HepG2 (cell line): ENCODE results near the gene PTTG1. TPM values are rescaled to one million over a fixed set of nuclear protein-coding genes. Genes with fewer than 3 reads are reported as not detected.

Experiments
- BHLHE40 ChIP-seq: IDR thresholded peaks from 2 replicates; pipeline ENCODE4 v1.6.1; 2011; ENCODE audit warnings: low read length, improper control_type of control experiment
- FOXJ3 ChIP-seq: sonication (generic); formaldehyde crosslinking; IDR thresholded peaks from 2 replicates; pipeline ENCODE4 v1.4.0; 2020; ENCODE audit warnings: missing genetic modification reagents, mild to moderate bottlenecking, borderline replicate concordance
- GATA4 ChIP-seq: sonication (generic); IDR thresholded peaks from 2 replicates; pipeline ENCODE4 v1.6.1; 2016; ENCODE audit warnings: antibody characterized with exemption, low read depth, borderline replicate concordance
- HDAC6 ChIP-seq: fragments of 200-600 bp; sonication (generic); IDR thresholded peaks from 2 replicates; pipeline ENCODE4 v1.7.0; 2017; ENCODE audit warnings: mild to moderate bottlenecking, antibody characterized with exemption, low read length, low read depth
- PTBP1 ChIP-seq: fragments of 200-400 bp; formaldehyde crosslinking; IDR thresholded peaks from 2 replicates; pipeline ENCODE4 v1.6.1; 2018; ENCODE audit warnings: low read length, low read depth; ENCODE audit not compliant: poor library complexity, severe bottlenecking
- SP1 ChIP-seq, 2 experiments: fragments of 450-650 bp in 1 of 2; sonication (generic) in 1 of 2; formaldehyde crosslinking in 1 of 2; IDR thresholded peaks; 2 replicates each; pipeline versions ENCODE4 v1.4.0 to v1.6.1; 2016 to 2020; ENCODE audit warnings: missing genetic modification reagents in 1 of 2
- YEATS4 ChIP-seq: sonication (generic); formaldehyde crosslinking; IDR thresholded peaks from 2 replicates; pipeline ENCODE4 v1.4.0; 2020; ENCODE audit warnings: missing genetic modification reagents, borderline replicate concordance
- ZNF333 ChIP-seq: sonication (generic); formaldehyde crosslinking; IDR thresholded peaks from 2 replicates; pipeline ENCODE4 v1.4.0; 2020; ENCODE audit warnings: mild to moderate bottlenecking, missing genetic modification reagents, borderline replicate concordance
- ZNF468 ChIP-seq: sonication (generic); formaldehyde crosslinking; IDR thresholded peaks from 2 replicates; pipeline ENCODE4 v1.8.0; 2022; ENCODE audit warnings: mild to moderate bottlenecking, moderate library complexity, missing genetic modification reagents
- polyA plus RNA-seq, 8 experiments: library from polyadenylated mRNA; depleted of rRNA in 3 of 8; stranded (reverse) in 7 of 8; unstranded in 1 of 8; fragments of >200 nt; fragmentation: Illumina TruSeq in 4 of 8; extraction: Trizol in 4 of 8; gene quantifications; 2 replicates each; pipeline versions ENCODE4 v1.2.1 to v1.2.3, GENCODE V29; 2011 to 2016; ENCODE audit warnings: low read depth in 4 of 8, missing spikeins in 1 of 8, mixed read lengths in 1 of 8; ENCODE audit not compliant: insufficient read depth in 1 of 8
- total RNA-seq, 5 experiments: library from RNA; depleted of rRNA; stranded (reverse); fragments of >200 nt; fragmentation: Illumina TruSeq; extraction: Trizol; gene quantifications; 2 replicates each; pipeline ENCODE4 v1.2.3, GENCODE V29; 2016; ENCODE audit warnings: low read depth in 1 of 5
- TF ChIP-seq, protein P1 (sequence below): sonication (generic); IDR thresholded peaks from 2 replicates; pipeline ENCODE4 v1.6.1; 2016; ENCODE audit warnings: low read depth, borderline replicate concordance
- TF ChIP-seq, protein P2 (sequence below): sonication (generic); formaldehyde crosslinking; IDR thresholded peaks from 2 replicates; pipeline ENCODE4 v1.9.0; 2021; ENCODE audit warnings: missing genetic modification reagents, borderline replicate concordance
- TF ChIP-seq, protein P3 (sequence below): sonication (generic); formaldehyde crosslinking; IDR thresholded peaks from 2 replicates; pipeline ENCODE4 v1.5.0; 2020; ENCODE audit warnings: missing genetic modification reagents
- TF ChIP-seq, protein P4 (sequence below): fragments of 450-650 bp; IDR thresholded peaks from 2 replicates; pipeline ENCODE4 v1.6.1; 2016
- TF ChIP-seq, protein P5 (sequence below): sonication (generic); formaldehyde crosslinking; IDR thresholded peaks from 2 replicates; pipeline ENCODE4 v1.8.0; 2022; ENCODE audit warnings: mild to moderate bottlenecking, missing genetic modification reagents; ENCODE audit not compliant: insufficient replicate concordance
- TF ChIP-seq, protein P6 (sequence below): sonication (generic); formaldehyde crosslinking; IDR thresholded peaks from 2 replicates; pipeline ENCODE4 v1.8.1; 2023; ENCODE audit warnings: mild to moderate bottlenecking, missing genetic modification reagents
- TF ChIP-seq, protein P7 (sequence below): sonication (generic); formaldehyde crosslinking; IDR thresholded peaks from 2 replicates; pipeline ENCODE4 v1.9.0; 2021; ENCODE audit warnings: missing genetic modification reagents, borderline replicate concordance

Gene PTTG1
- total and polyA plus RNA-seq, 2 of the 13 experiments (the other 11 are each of a cell fraction or from before 2014, with no cell fraction given): 102 to 161 TPM

DNA sequence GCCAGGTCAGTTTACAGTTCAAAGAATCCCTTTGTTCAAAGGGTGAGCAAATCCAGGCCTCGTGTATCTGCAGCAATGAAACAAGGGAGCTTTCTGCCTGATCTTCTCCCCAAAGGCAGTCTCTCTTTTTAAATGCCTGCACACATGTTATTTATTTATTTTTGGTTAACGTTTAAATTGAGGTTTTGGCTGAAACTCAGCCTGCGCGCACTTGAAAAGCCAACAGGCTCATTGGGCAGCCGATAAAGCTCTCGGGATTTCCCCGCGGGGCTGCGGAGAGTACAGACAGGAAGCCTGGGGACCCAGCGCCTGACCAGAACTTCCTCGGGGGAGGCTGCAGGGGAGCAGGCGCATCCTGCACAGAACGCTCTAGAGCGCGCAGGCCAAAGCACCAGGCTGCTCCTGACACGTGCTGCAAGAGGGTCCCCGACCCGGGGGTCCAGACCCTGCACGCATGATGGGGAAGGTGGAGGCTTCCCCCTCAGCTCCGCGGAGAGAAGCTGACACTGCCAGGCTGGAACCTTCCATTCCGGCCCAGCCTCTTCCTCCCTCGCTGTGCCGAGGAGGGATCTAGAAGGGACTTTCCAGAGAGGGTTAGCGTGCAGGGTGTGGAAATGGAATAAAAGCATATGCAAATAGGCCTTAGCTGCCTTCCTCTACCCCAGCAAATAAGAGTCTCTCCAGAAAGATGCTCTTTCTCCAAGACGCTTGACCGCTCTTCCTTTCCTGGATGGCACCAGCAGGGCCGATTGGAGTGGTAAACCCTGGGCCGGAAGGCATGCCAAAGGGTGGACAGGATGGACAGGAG, 46.1 kb downstream of the PTTG1 start (continued):
- TF ChIP-seq, protein P1, sequence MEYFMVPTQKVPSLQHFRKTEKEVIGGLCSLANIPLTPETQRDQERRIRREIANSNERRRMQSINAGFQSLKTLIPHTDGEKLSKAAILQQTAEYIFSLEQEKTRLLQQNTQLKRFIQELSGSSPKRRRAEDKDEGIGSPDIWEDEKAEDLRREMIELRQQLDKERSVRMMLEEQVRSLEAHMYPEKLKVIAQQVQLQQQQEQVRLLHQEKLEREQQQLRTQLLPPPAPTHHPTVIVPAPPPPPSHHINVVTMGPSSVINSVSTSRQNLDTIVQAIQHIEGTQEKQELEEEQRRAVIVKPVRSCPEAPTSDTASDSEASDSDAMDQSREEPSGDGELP: peak; percentile 47; the same call in 1 of the 2 replicates
- TF ChIP-seq, protein P2, sequence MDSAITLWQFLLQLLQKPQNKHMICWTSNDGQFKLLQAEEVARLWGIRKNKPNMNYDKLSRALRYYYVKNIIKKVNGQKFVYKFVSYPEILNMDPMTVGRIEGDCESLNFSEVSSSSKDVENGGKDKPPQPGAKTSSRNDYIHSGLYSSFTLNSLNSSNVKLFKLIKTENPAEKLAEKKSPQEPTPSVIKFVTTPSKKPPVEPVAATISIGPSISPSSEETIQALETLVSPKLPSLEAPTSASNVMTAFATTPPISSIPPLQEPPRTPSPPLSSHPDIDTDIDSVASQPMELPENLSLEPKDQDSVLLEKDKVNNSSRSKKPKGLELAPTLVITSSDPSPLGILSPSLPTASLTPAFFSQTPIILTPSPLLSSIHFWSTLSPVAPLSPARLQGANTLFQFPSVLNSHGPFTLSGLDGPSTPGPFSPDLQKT (CRISPR knock-in tag): no peak
- TF ChIP-seq ZNF333 (CRISPR knock-in tag): no peak
- TF ChIP-seq, protein P3, sequence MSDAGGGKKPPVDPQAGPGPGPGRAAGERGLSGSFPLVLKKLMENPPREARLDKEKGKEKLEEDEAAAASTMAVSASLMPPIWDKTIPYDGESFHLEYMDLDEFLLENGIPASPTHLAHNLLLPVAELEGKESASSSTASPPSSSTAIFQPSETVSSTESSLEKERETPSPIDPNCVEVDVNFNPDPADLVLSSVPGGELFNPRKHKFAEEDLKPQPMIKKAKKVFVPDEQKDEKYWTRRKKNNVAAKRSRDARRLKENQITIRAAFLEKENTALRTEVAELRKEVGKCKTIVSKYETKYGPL (CRISPR knock-in tag): 0 out of 2 replicates have a peak, but pooled peaks have one; percentile 54
- TF ChIP-seq YEATS4 (CRISPR knock-in tag): peak; percentile 59; the same call in 1 of the 2 replicates
- TF ChIP-seq PTBP1: no peak
- peak; percentile 50; the same call in 1 of the 2 replicates for TF ChIP-seq BHLHE40
- TF ChIP-seq, protein P4, sequence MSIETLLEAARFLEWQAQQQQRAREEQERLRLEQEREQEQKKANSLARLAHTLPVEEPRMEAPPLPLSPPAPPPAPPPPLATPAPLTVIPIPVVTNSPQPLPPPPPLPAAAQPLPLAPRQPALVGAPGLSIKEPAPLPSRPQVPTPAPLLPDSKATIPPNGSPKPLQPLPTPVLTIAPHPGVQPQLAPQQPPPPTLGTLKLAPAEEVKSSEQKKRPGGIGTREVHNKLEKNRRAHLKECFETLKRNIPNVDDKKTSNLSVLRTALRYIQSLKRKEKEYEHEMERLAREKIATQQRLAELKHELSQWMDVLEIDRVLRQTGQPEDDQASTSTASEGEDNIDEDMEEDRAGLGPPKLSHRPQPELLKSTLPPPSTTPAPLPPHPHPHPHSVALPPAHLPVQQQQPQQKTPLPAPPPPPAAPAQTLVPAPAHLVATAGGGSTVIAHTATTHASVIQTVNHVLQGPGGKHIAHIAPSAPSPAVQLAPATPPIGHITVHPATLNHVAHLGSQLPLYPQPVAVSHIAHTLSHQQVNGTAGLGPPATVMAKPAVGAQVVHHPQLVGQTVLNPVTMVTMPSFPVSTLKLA: peak; percentile 67
- TF ChIP-seq GATA4: peak; percentile 24; the same call in 1 of the 2 replicates
- TF ChIP-seq FOXJ3 (CRISPR knock-in tag): peak; percentile 64; the same call in 1 of the 2 replicates
- TF ChIP-seq, protein P5, sequence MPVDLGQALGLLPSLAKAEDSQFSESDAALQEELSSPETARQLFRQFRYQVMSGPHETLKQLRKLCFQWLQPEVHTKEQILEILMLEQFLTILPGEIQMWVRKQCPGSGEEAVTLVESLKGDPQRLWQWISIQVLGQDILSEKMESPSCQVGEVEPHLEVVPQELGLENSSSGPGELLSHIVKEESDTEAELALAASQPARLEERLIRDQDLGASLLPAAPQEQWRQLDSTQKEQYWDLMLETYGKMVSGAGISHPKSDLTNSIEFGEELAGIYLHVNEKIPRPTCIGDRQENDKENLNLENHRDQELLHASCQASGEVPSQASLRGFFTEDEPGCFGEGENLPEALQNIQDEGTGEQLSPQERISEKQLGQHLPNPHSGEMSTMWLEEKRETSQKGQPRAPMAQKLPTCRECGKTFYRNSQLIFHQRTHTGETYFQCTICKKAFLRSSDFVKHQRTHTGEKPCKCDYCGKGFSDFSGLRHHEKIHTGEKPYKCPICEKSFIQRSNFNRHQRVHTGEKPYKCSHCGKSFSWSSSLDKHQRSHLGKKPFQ (CRISPR knock-in tag): no peak
- TF ChIP-seq ZNF468 (CRISPR knock-in tag): no peak
- TF ChIP-seq, protein P6, sequence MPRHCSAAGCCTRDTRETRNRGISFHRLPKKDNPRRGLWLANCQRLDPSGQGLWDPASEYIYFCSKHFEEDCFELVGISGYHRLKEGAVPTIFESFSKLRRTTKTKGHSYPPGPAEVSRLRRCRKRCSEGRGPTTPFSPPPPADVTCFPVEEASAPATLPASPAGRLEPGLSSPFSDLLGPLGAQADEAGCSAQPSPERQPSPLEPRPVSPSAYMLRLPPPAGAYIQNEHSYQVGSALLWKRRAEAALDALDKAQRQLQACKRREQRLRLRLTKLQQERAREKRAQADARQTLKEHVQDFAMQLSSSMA: 0 out of 2 replicates have a peak, but pooled peaks have one; percentile 19
- no peak for TF ChIP-seq HDAC6
- TF ChIP-seq, protein P7, sequence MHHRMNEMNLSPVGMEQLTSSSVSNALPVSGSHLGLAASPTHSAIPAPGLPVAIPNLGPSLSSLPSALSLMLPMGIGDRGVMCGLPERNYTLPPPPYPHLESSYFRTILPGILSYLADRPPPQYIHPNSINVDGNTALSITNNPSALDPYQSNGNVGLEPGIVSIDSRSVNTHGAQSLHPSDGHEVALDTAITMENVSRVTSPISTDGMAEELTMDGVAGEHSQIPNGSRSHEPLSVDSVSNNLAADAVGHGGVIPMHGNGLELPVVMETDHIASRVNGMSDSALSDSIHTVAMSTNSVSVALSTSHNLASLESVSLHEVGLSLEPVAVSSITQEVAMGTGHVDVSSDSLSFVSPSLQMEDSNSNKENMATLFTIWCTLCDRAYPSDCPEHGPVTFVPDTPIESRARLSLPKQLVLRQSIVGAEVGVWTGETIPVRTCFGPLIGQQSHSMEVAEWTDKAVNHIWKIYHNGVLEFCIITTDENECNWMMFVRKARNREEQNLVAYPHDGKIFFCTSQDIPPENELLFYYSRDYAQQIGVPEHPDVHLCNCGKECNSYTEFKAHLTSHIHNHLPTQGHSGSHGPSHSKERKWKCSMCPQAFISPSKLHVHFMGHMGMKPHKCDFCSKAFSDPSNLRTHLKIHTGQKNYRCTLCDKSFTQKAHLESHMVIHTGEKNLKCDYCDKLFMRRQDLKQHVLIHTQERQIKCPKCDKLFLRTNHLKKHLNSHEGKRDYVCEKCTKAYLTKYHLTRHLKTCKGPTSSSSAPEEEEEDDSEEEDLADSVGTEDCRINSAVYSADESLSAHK (CRISPR knock-in tag): no peak
- no peak for TF ChIP-seq SP1 (IDR thresholded peaks at IDR 0.05)
- TF ChIP-seq SP1 (CRISPR knock-in tag; IDR thresholded peaks at IDR 0.05): no peak
